Endodermal cell (in vitro differentiated cells): ENCODE measurements around the gene RNASEL. TPM values are rescaled to one million over a fixed set of nuclear protein-coding genes. Genes with fewer than 3 reads are reported as not detected.

ENCODE experiments used
- DNase-seq: peaks from one replicate; pipeline ENCODE4 v3.0.0-alpha.2; 2017
- H3K27ac ChIP-seq: 2 replicates; pipeline ENCODE4 v1.5.1; 2013; ENCODE audit warnings: mild to moderate bottlenecking, low read depth, low read length, moderate library complexity
- H3K27me3 ChIP-seq: 2 replicates; pipeline ENCODE4 v1.6.1; 2013; ENCODE audit warnings: mild to moderate bottlenecking, low read length, moderate library complexity; ENCODE audit not compliant: insufficient read depth, control insufficient read depth, poor library complexity, severe bottlenecking
- H3K36me3 ChIP-seq: 2 replicates; pipeline ENCODE4 v1.7.0; 2013; ENCODE audit warnings: mild to moderate bottlenecking, low read length, moderate library complexity; ENCODE audit not compliant: control insufficient read depth, insufficient read depth
- H3K4me1 ChIP-seq: one replicate; pipeline ENCODE4 v1.7.0; 2013; ENCODE audit warnings: low read length; ENCODE audit not compliant: control insufficient read depth, insufficient read depth
- H3K4me3 ChIP-seq: 2 replicates; pipeline ENCODE4 v1.5.1; 2013; ENCODE audit warnings: mild to moderate bottlenecking, low read length, moderate library complexity
- H3K9ac ChIP-seq: 2 replicates; pipeline ENCODE4 v1.6.1; 2013; ENCODE audit warnings: mild to moderate bottlenecking, low read length, moderate library complexity; ENCODE audit not compliant: poor library complexity, severe bottlenecking; ENCODE audit errors: extremely low read depth
- H3K9me3 ChIP-seq: 2 replicates; pipeline ENCODE4 v1.6.1; 2013; ENCODE audit warnings: mild to moderate bottlenecking, low read length, moderate library complexity; ENCODE audit not compliant: control insufficient read depth
- H3K27ac Mint-ChIP-seq: 2 replicates; pipeline ENCODE4 v1.8.0; 2020; ENCODE audit warnings: mixed read lengths
- H3K27me3 Mint-ChIP-seq: 2 replicates; pipeline ENCODE4 v1.8.0; 2021; ENCODE audit warnings: mild to moderate bottlenecking, mixed read lengths; ENCODE audit not compliant: insufficient read depth
- H3K36me3 Mint-ChIP-seq: 2 replicates; pipeline ENCODE4 v1.8.0; 2020; ENCODE audit warnings: low read depth, mixed read lengths
- H3K4me1 Mint-ChIP-seq: 2 replicates; pipeline ENCODE4 v1.8.0; 2020; ENCODE audit warnings: mixed read lengths
- H3K4me3 Mint-ChIP-seq: 2 replicates; pipeline ENCODE4 v1.8.0; 2020; ENCODE audit warnings: mild to moderate bottlenecking, moderate library complexity, mixed read lengths
- H3K9me3 Mint-ChIP-seq: 2 replicates; pipeline ENCODE4 v1.8.0; 2020; ENCODE audit warnings: mild to moderate bottlenecking, mixed read lengths
- CTCF ChIP-seq: fragments of 200-600 bp; sonication (generic); conservative IDR thresholded peaks from 2 replicates; pipeline ENCODE4 v1.5.0; 2021; ENCODE audit warnings: antibody characterized with exemption, mild to moderate bottlenecking
- WGBS, 2 experiments: methylation state at CpG; one replicate each; pipeline versions ENCODE4 v1.1.5 to v1.1.7; 2013; ENCODE audit warnings: missing lambda C conversion rate in 2 of 2, mixed read lengths in 1 of 2; ENCODE audit not compliant: insufficient coverage in 1 of 2, insufficient read length in 1 of 2; 5-methylcytosine and 5-hydroxymethylcytosine counted together
- long read RNA-seq, 4 experiments: library from polyadenylated mRNA in 2 of 4; library from RNA in 1 of 4; library from capped mRNA in 1 of 4; stranded (forward) in 3 of 4; unstranded in 1 of 4; transcript quantifications; one replicate each; pipeline ENCODE4 v2.0.0, GENCODE V29; 2020 to 2021; ENCODE audit warnings: inconsistent platforms in 1 of 4
- polyA plus RNA-seq, 2 experiments: library from polyadenylated mRNA; stranded (reverse); fragments of 50-300 nt; gene quantifications; one replicate each; pipeline ENCODE4 v1.2.3, GENCODE V29; 2013
- total RNA-seq, 2 donors: library from RNA; stranded (reverse); fragmentation: NEBNext Ultra II Directional in 1 of 2; extraction: Animal tissue kit (Norgen Biotek cat#: 25700) in 1 of 2; gene quantifications; 2 replicates in 1 of 2; 3 replicates in 1 of 2; pipeline ENCODE4 v1.2.1, GENCODE V29; 2021

RNASEL gene
- total RNA-seq = 1 to 10 TPM; 2.6 to 3.1 TPM
- 2.2 TPM for polyA plus RNA-seq (2013, experiment 1 of 2)
- 2.4 TPM for polyA plus RNA-seq (2013, experiment 2 of 2)
- long read RNA-seq, experiment 1 = 0 reads
- long read RNA-seq, experiment 2, full-length matches to known transcripts = 6 of 10 reads
- long read RNA-seq, experiment 2, partial matches to known transcripts = 4 of 10 reads
- long read RNA-seq, experiment 2, other reads (novel, unspliced or antisense) = 0 of 10 reads
- long read RNA-seq, experiment 3, full-length matches to known transcripts = 8 of 20 reads
- long read RNA-seq, experiment 3, partial matches to known transcripts = 9 of 20 reads
- long read RNA-seq, experiment 3, other reads (novel, unspliced or antisense) = 3 of 20 reads
- long read RNA-seq, experiment 4, full-length matches to known transcripts = 1 of 2 reads
- long read RNA-seq, experiment 4, partial matches to known transcripts = 1 of 2 reads
- long read RNA-seq, experiment 4, other reads (novel, unspliced or antisense) = 0 of 2 reads

GRCh38 chr1:182588500-182589396 is at the start of gene RNASEL:
Gene RNASEL, minus strand, starts transcription at chr1:182589256. Its CDS starts 2,450 bp downstream, at chr1:182586806.
- Mint-ChIP-seq H3K4me3 (peak within 1 kb of the TSS; percentile 77), H3K4me1 (peaks cover 13% of the 10 kb centered on the region)
- WGBS, 2 experiments = 46 to 59% methylated on average over 9 to 20 of the region's 20 CpGs

GRCh38 chr1:182637769-182638168 is 48.7 kb upstream of the RNASEL start:
- Histone ChIP-seq H3K27ac (no peak overlapping the region), H3K4me1 (peaks cover 3% of the 10 kb centered on the region), H3K9ac (no peak overlapping the region), H3K36me3 (no peaks in the 10 kb centered on the region), H3K27me3 (no peaks in the 10 kb centered on the region), H3K9me3 (no peaks in the 10 kb centered on the region), H3K4me3 (no peak overlapping the region)
- Mint-ChIP-seq H3K4me3 (no peak overlapping the region), H3K36me3 (no peaks in the 10 kb centered on the region), H3K27ac (no peak overlapping the region), H3K9me3 (no peaks in the 10 kb centered on the region), H3K4me1 (peaks cover 18% of the 10 kb centered on the region), H3K27me3 (no peaks in the 10 kb centered on the region)
- DNase-seq = no peak
- TF ChIP-seq CTCF = no peak
- WGBS, 2 experiments = 92 to 95% methylated on average over 5 of the region's 5 CpGs

More at GRCh38 chr1:182588500-182589396, at the start of gene RNASEL:
- no peaks in the 10 kb centered on the region for H3K27me3 Mint-ChIP-seq
- H3K27me3 ChIP-seq = no peaks in the 10 kb centered on the region
- H3K27ac Mint-ChIP-seq = peak within 1 kb of the TSS; percentile 95
- no peak for TF ChIP-seq CTCF
- no peaks in the 10 kb centered on the region for H3K9me3 ChIP-seq
- no peak within 1 kb of the TSS for H3K27ac ChIP-seq
- H3K9ac ChIP-seq = peak within 1 kb of the TSS; percentile 21
- H3K4me1 ChIP-seq = peaks cover 3% of the 10 kb centered on the region
- no peaks in the 10 kb centered on the region for H3K36me3 Mint-ChIP-seq
- DNase-seq = peak; percentile 89
- peak within 1 kb of the TSS; percentile 72 for H3K4me3 ChIP-seq
- no peaks in the 10 kb centered on the region for H3K36me3 ChIP-seq
- no peaks in the 10 kb centered on the region for H3K9me3 Mint-ChIP-seq

- Mint-ChIP-seq H3K27me3 (no peaks in the 10 kb centered on the region), H3K4me1 (peaks cover 14% of the 10 kb centered on the region), H3K4me3 (no peak overlapping the region), H3K27ac (no peak overlapping the region), H3K36me3 (no peaks in the 10 kb centered on the region), H3K9me3 (no peaks in the 10 kb centered on the region)
- DNase-seq = no peak
- H3K27ac ChIP-seq = no peak overlapping the region
- peaks cover 3% of the 10 kb centered on the region for H3K4me1 ChIP-seq
- H3K9ac ChIP-seq = no peak overlapping the region
- H3K4me3 ChIP-seq = no peak overlapping the region
- 98 to 100% methylated on average over 2 of the region's 2 CpGs for WGBS, 2 experiments
- no peaks in the 10 kb centered on the region for H3K36me3 ChIP-seq
- H3K27me3 ChIP-seq = no peaks in the 10 kb centered on the region
- TF ChIP-seq CTCF = no peak
- H3K9me3 ChIP-seq = no peaks in the 10 kb centered on the region
Measured at GRCh38 chr1:182635871-182636270, 46.8 kb upstream of the RNASEL start.
